Measurements from ENCODE around the gene METTL8.
"Not testable (repeated sequence)": the region's sequence is repeated elsewhere in the genome, so short reads cannot be mapped to it uniquely, and the experiment has no call there.

METTL8 gene

GRCh38 chr2:171394164-171394740, 39.5 kb downstream of the METTL8 start:
- no peak for DNase-seq

GRCh38 chr2:171393487-171393886, 40.3 kb downstream of the METTL8 start:
- DNase-seq = no peak

DNA sequence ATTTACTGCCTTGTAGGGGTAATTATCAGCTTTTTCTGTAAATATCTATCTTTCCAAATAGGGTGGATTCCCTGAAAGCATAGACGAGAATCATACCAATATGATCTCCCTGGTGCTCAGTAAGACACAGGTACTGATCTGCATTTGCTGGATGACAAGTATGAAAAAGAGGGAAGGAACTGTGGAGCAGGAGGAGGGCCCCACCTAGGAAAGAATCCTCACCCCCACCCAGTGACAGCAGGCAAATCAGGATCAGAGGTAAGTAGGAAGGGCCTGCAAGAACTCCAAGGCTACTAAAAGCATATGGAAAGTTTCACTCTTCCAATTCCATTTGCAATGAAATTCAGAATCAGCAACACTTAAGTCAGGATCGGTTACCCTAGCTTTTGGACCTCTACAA, 42.3 kb downstream of the METTL8 start:
- DNase-seq = no peak

DNA sequence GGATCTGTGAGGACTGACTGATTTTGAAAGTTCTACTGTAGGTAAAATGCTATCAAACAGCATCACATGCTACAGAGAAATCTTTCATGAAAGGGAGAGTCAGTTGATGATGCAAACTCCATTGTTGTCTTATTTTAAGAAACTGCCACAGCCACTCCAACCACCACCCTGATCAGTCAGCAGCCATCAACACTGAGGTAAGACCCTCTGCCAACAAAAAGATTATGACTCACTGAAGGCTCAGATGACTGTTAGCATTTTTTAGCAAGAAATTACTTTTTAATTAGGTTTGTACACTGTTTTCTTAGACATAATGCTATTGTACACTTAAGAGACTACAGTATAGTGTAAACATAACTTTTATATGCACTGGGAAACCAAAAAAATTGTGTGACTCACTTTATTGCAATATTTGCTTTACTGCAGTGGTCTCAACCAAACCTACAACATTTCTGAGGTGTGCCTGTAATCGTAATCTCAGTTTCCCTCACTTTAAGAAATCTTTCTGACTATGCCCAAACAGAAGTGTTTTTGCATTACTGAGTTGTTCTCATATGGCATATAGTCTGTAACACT, 42.8 kb downstream of the METTL8 start:
- DNase-seq = no peak

DNA sequence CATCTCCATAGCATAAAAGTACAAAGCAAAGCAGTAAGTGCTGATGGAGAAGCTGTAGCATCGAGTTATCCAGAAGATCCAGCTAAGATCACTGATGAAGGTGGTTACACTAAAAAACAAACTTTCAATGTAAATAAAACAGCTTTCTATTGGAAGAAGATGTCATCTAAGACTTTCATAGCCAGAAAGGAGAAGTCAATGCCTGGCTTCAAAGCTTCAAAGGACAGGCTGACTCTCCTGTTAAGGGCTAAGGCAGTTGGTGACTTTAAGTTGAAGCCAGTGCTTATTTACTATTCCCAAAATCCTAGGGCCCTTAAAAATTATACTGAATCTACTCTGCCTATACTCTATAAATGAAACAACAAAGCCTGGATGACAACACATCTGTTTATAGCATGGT, 44.0 kb downstream of the METTL8 start:
- DNase-seq = no peak

- DNase-seq = no peak
Measured at GRCh38 chr2:171389325-171389724, 44.5 kb downstream of the METTL8 start.

- no peak for DNase-seq
Measured at GRCh38 chr2:171387052-171387451, 46.7 kb downstream of the METTL8 start.

DNA sequence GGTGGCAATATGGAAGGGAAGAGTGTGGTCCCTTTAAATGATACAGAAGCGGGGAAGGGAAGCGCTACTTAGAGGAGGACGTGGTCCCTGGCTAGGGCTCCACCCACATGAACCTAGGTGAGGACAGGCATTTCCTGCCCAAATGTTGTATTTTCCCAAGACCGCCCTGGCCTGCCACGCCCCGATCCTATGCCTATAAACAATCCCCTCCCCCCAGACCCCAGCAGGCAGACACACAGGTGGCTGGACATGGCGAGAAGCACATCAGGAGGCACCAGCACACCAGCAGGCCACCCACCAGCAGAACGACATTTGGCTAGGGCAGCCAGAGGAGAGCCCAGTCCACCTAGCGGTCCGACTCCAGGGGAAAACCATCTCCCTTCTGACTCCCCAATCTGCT, 47.2 kb downstream of the METTL8 start:
- no peak for DNase-seq

GRCh38 chr2:171383134-171383533, 50.7 kb downstream of the METTL8 start:
- no peak for DNase-seq

DNA sequence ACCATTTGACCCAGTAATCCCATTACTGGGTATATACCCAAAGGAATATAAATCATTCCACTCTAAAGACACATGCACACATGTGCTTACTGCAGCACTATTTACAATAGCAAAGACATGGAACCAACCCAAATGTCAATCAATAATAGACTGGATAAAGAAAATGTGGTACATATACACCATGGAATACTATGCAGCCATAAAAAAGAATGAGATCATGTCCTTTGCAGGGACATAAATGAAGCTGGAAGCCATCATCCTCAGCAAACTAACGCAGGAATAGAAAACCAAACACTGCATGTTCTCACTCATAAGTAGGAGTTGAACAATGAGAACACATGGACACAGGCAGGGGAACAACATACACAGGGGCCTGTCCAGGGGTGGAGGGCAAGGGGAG, 51.6 kb downstream of the METTL8 start:
- not testable (repeated sequence) for DNase-seq

- not testable (repeated sequence) for DNase-seq
Measured at GRCh38 chr2:171377852-171378251, 55.9 kb downstream of the METTL8 start.

- DNase-seq = no peak
Measured at GRCh38 chr2:171367692-171368091, 66.1 kb downstream of the METTL8 start.

- DNase-seq = no peak
Measured at GRCh38 chr2:171365778-171366177, 68.0 kb downstream of the METTL8 start.

DNA sequence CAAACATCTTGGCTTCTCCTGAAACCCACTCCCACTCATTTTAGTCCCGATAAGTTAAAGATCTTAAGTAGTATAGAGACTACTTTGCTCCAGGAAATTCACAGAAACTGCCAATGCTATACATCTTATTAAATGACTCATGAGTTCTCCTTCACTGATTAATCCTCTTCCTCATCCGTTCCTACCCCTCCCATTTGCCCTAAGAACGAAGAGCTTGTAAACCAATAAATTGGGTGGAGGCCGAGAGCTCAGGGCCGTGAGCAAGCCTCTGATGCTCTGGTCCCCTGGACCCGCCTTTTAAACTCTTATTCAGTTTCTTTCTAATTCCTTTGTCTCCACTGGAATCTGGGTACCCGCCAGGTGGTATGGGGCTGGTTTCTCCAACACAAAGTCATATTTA, 68.6 kb downstream of the METTL8 start:
- no peak for DNase-seq

GRCh38 chr2:171362396-171362795, 71.4 kb downstream of the METTL8 start:
- DNase-seq = no peak

DNA sequence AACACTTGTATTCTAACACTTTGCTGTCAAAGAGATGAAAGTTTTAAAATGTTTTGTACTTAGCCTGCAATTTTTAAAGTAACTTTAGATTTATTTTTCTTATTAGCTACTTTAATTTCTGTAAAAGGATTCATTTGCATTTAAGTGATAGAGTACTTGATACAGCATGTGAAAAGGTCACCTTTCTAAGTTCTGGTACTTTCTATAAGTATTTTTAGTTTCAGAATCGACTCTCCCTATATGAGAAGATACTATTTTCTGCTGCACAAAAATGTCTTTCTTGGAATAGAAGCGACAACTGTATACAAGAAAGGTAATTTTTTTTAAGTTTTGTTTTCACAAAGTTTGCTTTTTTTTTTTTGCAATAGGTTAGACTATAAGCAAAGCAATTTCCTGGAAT, 72.9 kb downstream of the METTL8 start:
- no peak for DNase-seq

DNA sequence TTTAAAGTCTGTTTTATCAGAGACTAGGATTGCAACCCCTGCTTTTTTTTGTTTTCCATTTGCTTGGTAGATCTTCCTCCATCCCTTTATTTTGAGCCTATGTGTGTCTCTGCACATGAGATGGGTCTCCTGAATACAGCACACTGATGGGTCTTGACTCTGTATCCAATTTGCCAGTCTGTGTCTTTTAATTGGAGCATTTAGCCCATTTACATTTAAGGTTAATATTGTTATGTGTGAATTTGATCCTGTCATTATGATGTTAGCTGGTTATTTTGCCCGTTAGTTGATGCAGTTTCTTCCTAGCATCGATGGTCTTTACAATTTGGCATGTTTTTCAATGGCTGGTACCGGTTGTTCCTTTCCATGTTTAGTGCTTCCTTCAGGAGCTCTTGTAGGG, 80.0 kb downstream of the METTL8 start:
- DNase-seq = not testable (repeated sequence)

GRCh38 chr2:171348056-171348455, 85.7 kb downstream of the METTL8 start:
- DNase-seq = no peak

DNA sequence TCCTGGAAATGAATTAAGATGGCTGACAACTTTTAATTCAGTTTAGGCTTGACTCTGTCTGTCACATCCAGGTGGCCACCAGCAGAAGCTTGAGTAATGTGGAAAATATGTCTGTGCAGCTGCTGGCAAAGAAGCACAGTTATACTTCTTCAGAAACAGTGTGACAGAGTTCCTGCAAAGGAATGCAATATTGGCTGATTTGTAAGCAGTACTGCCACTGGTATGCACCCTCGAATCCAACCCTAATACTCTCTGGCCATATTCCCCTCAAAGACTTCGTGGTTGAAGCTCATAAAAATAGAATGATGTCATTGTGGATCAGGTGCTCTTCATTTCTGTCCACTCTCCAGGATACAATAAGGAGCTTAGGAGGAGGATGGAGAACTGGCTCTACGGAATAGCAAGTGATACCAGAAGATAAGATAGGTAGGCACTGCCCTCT, 86.2 kb downstream of the METTL8 start:
- DNase-seq = no peak

DNA sequence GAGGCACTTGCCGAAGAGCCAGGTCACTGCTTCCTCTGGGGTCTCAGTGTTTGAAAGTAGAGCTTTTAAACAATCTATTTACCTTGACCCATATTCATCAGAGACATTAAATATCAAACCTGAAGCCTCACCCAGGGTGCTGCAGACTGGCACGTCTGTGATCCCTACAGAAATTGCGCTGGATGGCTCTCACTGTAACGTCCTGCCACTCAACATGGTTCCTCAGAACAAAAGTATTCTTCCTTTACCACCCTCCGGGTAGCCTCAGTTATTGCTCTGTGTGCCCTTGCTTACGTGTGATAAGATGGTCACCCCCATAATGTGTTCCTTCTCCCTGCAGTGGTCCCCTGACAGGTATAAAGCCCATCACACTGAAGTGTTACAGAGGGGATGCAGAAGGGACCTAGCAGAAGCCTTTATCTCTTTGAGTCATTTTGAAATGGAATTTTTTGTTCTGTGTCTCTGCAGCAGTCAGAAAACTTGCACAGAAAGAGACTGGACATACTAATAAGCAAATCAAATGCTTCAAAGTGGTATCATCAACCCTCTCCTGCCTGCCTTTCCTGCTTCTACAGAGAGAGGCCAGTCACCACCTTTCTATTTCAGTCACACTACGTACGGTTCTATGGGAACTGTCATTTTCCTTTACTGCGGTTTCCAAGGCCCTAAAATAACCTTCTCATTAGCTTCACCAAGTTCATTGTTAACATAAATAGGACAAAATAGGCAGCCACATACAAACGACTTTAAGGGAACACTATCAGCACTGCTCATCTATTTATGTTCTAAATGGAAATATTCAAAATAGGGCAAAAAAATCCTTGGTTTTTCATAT, 86.8 kb downstream of the METTL8 start:
- no peak for DNase-seq

- DNase-seq = no peak
Measured at GRCh38 chr2:171345971-171346722, 87.6 kb downstream of the METTL8 start.

DNA sequence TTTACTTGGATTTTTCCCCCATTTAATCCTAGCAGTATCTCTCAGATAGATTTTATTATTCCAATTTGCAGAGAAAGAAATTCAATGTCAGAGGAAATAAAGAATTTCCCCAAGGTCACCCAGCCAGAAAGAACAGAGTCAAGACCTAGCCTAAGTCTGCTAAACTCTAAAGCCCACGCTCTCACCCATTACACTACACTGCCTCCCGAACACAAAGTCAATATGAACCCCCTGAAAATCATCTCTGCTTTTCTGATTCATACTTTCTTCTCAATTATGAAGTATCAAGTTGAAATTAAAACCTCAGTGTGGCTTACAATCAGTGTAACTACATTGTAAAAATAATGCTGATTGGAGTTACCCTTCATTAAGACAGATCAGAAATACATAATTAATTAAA, 89.6 kb downstream of the METTL8 start:
- no peak for DNase-seq

DNA sequence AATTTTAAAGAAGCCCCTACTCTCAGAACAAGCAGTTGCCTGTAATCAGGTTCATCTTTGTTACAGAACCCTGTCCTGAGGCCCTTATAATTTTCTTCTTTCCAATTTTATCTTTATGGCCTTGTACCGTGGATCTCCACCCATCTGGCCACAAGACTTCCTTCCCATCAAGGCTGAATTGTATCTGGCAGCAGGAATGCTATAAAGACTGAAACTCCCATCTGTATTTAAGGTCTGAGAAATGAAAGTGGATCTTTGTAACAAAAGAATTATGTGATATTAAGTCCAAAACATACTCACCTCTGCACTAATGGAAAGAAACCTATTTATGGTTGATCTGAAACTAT, 91.8 kb downstream of the METTL8 start:
- no peak for DNase-seq
